ENCODE results near the gene BHLHE40. TPM values are rescaled to one million over a fixed set of nuclear protein-coding genes. Genes with fewer than 3 reads are reported as not detected.

Gene BHLHE40
- total and polyA plus RNA-seq, 2 of the 8 experiments (the other 6 are each of a cell fraction or from before 2014, with no cell fraction given) = 1.5 to 2.2 TPM

DNA sequence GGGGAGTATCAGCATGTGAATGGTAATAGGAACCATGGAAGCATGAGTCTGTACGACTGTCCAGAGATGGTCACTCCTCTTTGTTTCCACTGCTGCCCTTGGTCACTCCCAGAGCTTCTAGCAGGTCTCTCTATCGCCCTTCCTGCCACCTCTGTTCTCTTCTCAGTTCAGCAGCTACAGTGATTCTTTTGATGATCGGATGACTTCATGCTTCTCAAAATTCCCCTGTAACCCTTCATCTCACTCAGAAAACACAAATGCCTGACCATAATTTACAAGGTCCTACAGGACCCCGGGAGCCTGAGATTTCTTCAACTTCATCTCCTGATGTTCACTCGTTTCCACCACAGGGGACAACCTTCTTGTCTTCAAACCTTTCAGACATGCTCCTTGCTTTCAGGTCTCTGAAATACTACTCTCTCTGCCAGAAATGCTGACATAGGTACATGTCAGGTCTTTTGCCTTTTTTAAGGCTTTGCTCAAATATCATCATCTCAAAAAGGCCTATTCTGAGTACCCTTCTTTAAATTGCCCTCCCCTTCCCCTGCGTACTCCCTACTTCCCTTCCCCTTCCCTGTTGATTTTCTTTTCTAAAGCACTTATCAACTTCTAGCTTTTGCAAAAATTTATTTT is 42.1 kb upstream of the BHLHE40 start:
- CTCF ChIA-PET (ENCODE audit: partially characterized antibody) = interaction anchor here (1.0 to 1.6 kb wide), 2 partner anchors 39 to 63 kb away, joined by 3 read pairs; no protein-coding TSS in a partner anchor
- H2BK15ac ChIP-seq (ENCODE audit: low read length) = no peak overlapping the region
- no peak for FAIRE-seq
- no peak for TF ChIP-seq CHD2 (IDR thresholded peaks at IDR 0.05; ENCODE audit: low read length)
- TF ChIP-seq CTBP2 (IDR thresholded peaks at IDR 0.05; ENCODE audit: borderline replicate concordance, insufficient read depth, insufficient read length, low read length) = no peak
- no peak for TF ChIP-seq ZNF274 (IDR thresholded peaks at IDR 0.05; ENCODE audit: borderline replicate concordance, extremely low read depth, low read length)
- TF ChIP-seq, protein P1, sequence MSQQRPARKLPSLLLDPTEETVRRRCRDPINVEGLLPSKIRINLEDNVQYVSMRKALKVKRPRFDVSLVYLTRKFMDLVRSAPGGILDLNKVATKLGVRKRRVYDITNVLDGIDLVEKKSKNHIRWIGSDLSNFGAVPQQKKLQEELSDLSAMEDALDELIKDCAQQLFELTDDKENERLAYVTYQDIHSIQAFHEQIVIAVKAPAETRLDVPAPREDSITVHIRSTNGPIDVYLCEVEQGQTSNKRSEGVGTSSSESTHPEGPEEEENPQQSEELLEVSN (IDR thresholded peaks at IDR 0.05) = no peak
- no peak for TF ChIP-seq SIRT6 (IDR thresholded peaks at IDR 0.05; ENCODE audit: low read length)
- no peak for TF ChIP-seq CBX8 (IDR thresholded peaks at IDR 0.05; ENCODE audit: borderline replicate concordance, low read depth, low read length)
- TF ChIP-seq YY1 (IDR thresholded peaks at IDR 0.05; ENCODE audit: low read depth, low read length) = no peak
- no peak for TF ChIP-seq HDAC2 (IDR thresholded peaks at IDR 0.05; ENCODE audit: borderline replicate concordance in 1 of 2, low read depth in 2 of 2, low read length in 2 of 2)
- TF ChIP-seq SIX5 (IDR thresholded peaks at IDR 0.05; ENCODE audit: low read depth, low read length) = no peak
- no peak for TF ChIP-seq FOSL1 (IDR thresholded peaks at IDR 0.05; ENCODE audit: insufficient read depth, low read depth, low read length)
- no peak for TF ChIP-seq SP4 (IDR thresholded peaks at IDR 0.05; ENCODE audit: low read length)
- no peak for TF ChIP-seq BACH1 (IDR thresholded peaks at IDR 0.05; ENCODE audit: low read length)
- no peak for TF ChIP-seq RXRA (IDR thresholded peaks at IDR 0.05; ENCODE audit: insufficient read depth, low read depth, low read length)

More for the DNA sequence above, 42.1 kb upstream of the BHLHE40 start:
- Histone ChIP-seq H3K9ac (replicated peaks in 1 of 4; ENCODE audit: extremely low read depth in 1 of 4, low read depth in 3 of 4, low read length in 3 of 4) (no peak overlapping the region), H2AK5ac (ENCODE audit: low read depth, low read length) (no peak overlapping the region), H2BK120ac (replicated peaks; ENCODE audit: low read depth, low read length) (no peak overlapping the region), H3K23ac (ENCODE audit: insufficient read length) (no peak overlapping the region), H3K4me2 (ENCODE audit: insufficient read depth in 1 of 2, low read depth in 2 of 2, low read length in 2 of 2) (no peak overlapping the region), H3K4me1 (replicated peaks in 1 of 4; ENCODE audit: control insufficient read depth in 3 of 4, insufficient read depth in 4 of 4, low read length in 3 of 4) (no peaks in the 10 kb centered on the region), H3K9me3 (ENCODE audit: insufficient read depth in 2 of 2, low read depth in 1 of 2, low read length in 1 of 2) (no peaks in the 10 kb centered on the region), H3K36me3 (ENCODE audit: control insufficient read depth in 2 of 4, insufficient read depth in 4 of 4, low read length in 3 of 4) (no peaks in the 10 kb centered on the region), H4K20me1 (replicated peaks in 1 of 2; ENCODE audit: control insufficient read depth in 1 of 2, insufficient read depth in 2 of 2, low read length in 2 of 2) (no peaks in the 10 kb centered on the region), H4K5ac (ENCODE audit: insufficient read length, low read depth, low read length) (no peak overlapping the region), H3K27ac (ENCODE audit: low read depth, low read length) (no peak overlapping the region), H2BK20ac (ENCODE audit: low read length) (no peak overlapping the region), H3K79me2 (ENCODE audit: control insufficient read depth in 1 of 2, insufficient read depth in 2 of 2, low read length in 2 of 2) (no peaks in the 10 kb centered on the region), H3K18ac (ENCODE audit: extremely low read depth, low read length) (no peak overlapping the region), H3K14ac (ENCODE audit: insufficient read length) (no peak overlapping the region), H3K79me1 (ENCODE audit: low read depth, low read length) (no peaks in the 10 kb centered on the region), H2BK5ac (ENCODE audit: low read depth, low read length) (no peak overlapping the region), H3K4ac (replicated peaks; ENCODE audit: insufficient read length, low read depth, low read length) (no peak overlapping the region), H3K27me3 (replicated peaks in 1 of 4; ENCODE audit: control insufficient read depth in 3 of 4, extremely low read depth in 1 of 4, insufficient read depth in 3 of 4, low read length in 3 of 4) (no peaks in the 10 kb centered on the region), H3K56ac (replicated peaks; ENCODE audit: insufficient read length, low read depth, low read length) (no peak overlapping the region), H3K4me3 (ENCODE audit: extremely low read depth in 1 of 4, insufficient read depth in 2 of 4, low read depth in 3 of 4, low read length in 4 of 4) (no peak overlapping the region), H4K8ac (ENCODE audit: extremely low read depth, insufficient read depth, low read length) (no peak overlapping the region), H2AFZ (ENCODE audit: low read length) (no peak overlapping the region; the same call in 1 of the 2 replicates), H2BK12ac (ENCODE audit: low read depth, low read length) (no peak overlapping the region), H3K23me2 (ENCODE audit: low read depth, low read length) (no peaks in the 10 kb centered on the region), H4K91ac (replicated peaks; ENCODE audit: insufficient read length, low read length) (no peak overlapping the region)
- POLR2A ChIA-PET (ENCODE audit: partially characterized antibody) = no interaction called here
- 90% methylated on average over 6 of the region's 6 CpGs; no CpG with 5 or more reads in 1 of the 2 experiments for WGBS, 2 experiments (ENCODE audit: extremely low coverage in 1 of 2, insufficient coverage in 1 of 2, insufficient read length in 1 of 2, insufficient replicate concordance in 2 of 2, low coverage in 1 of 2, low lambda C conversion rate in 2 of 2, missing lambda C conversion rate in 1 of 2)
- no peak for DNase-seq (ENCODE audit: low read depth in 1 of 2, low spot score in 2 of 2)
